IMR-90 (cell line): ENCODE measurements around the gene SLC38A3. TPM values are rescaled to one million over a fixed set of nuclear protein-coding genes. Genes with fewer than 3 reads are reported as not detected.
A peak's percentile ranks its signal among the peaks of the same experiment; 100 is the strongest.

Experiments
- ATAC-seq: fragments of 200-7000 bp; cut with Tn5 transposase; 2 replicates; pipeline ENCODE4 v1.9.1; 2020; ENCODE audit warnings: low read depth, mild to moderate bottlenecking, moderate library complexity
- BruUV-seq: library from RNA; stranded (reverse); fragments of 400-500 nt; replicated peaks from 2 replicates; lab custom pipeline; 2021; lab: Mats Ljungman, UMichigan
- CTCF ChIA-PET: fragments of 300-600 bp; formaldehyde crosslinking; extraction: SDS; loops from one replicate; lab custom pipeline; 2021; ENCODE audit warnings: antibody characterized with exemption; lab: Yijun Ruan, JAX
- POLR2A ChIA-PET: fragments of 300-600 bp; sonication (Branson Sonifier 250); formaldehyde crosslinking; loops from one replicate; lab custom pipeline; 2022; ENCODE audit warnings: antibody characterized with exemption; ENCODE audit not compliant: unreplicated experiment; lab: Charles Lee
- DNase-seq: peaks from one replicate; pipeline ENCODE4 v3.0.0; 2013
- H2AFZ ChIP-seq: replicated peaks from 2 replicates; pipeline ENCODE3; 2013; ENCODE audit warnings: low read length, mild to moderate bottlenecking; ENCODE audit not compliant: poor library complexity
- H2AK5ac ChIP-seq: 2 replicates; pipeline ENCODE4 v1.6.1; 2013; ENCODE audit warnings: low read depth, low read length, inconsistent platforms
- H2AK9ac ChIP-seq: replicated peaks from 2 replicates; pipeline ENCODE3; 2013; ENCODE audit warnings: mild to moderate bottlenecking, low read depth, low read length, moderate library complexity; ENCODE audit not compliant: poor library complexity
- H2BK120ac ChIP-seq: 2 replicates; pipeline ENCODE4 v1.6.1; 2013; ENCODE audit warnings: low read depth, low read length, inconsistent platforms
- H2BK15ac ChIP-seq: 3 replicates; pipeline ENCODE4 v1.6.1; 2013; ENCODE audit warnings: low read depth, low read length, inconsistent platforms
- H2BK20ac ChIP-seq: 2 replicates; pipeline ENCODE4 v1.6.1; 2013; ENCODE audit warnings: low read depth, mild to moderate bottlenecking, inconsistent platforms, low read length, moderate library complexity
- H2BK5ac ChIP-seq: 2 replicates; pipeline ENCODE4 v1.6.1; 2013; ENCODE audit warnings: mild to moderate bottlenecking, low read depth, low read length, inconsistent platforms; ENCODE audit not compliant: poor library complexity, severe bottlenecking
- H3K14ac ChIP-seq: replicated peaks from 2 replicates; pipeline ENCODE4 v1.6.1; 2013; ENCODE audit warnings: low read depth, low read length, inconsistent platforms
- H3K18ac ChIP-seq: 2 replicates; pipeline ENCODE4 v1.6.1; 2013; ENCODE audit warnings: low read depth, low read length, control low read depth
- H3K23ac ChIP-seq: 2 replicates; pipeline ENCODE4 v1.6.1; 2013; ENCODE audit warnings: low read depth, low read length, inconsistent platforms
- H3K27ac ChIP-seq: 2 replicates; pipeline ENCODE4 v1.5.1; 2013; ENCODE audit warnings: mild to moderate bottlenecking, control low read depth, low read length; ENCODE audit not compliant: insufficient read depth
- H3K27me3 ChIP-seq: 2 replicates; pipeline ENCODE4 v1.6.1; 2013; ENCODE audit warnings: low read length; ENCODE audit not compliant: control insufficient read depth, insufficient read depth
- H3K36me3 ChIP-seq: 2 replicates; pipeline ENCODE4 v1.6.1; 2013; ENCODE audit warnings: low read length, mixed read lengths; ENCODE audit not compliant: control insufficient read depth, insufficient read depth
- H3K4ac ChIP-seq: 2 replicates; pipeline ENCODE4 v1.6.1; 2013; ENCODE audit warnings: low read depth, low read length, inconsistent platforms
- H3K4me1 ChIP-seq: 2 replicates; pipeline ENCODE4 v1.6.1; 2013; ENCODE audit warnings: low read length, mixed read lengths; ENCODE audit not compliant: control insufficient read depth, insufficient read depth
- H3K4me2 ChIP-seq: 2 replicates; pipeline ENCODE4 v1.6.1; 2013; ENCODE audit warnings: low read depth, mild to moderate bottlenecking, control low read depth, low read length, moderate library complexity
- H3K4me3 ChIP-seq: 2 replicates; pipeline ENCODE4 v1.5.1; 2013; ENCODE audit warnings: low read depth, mild to moderate bottlenecking, control low read depth, low read length, moderate library complexity; ENCODE audit not compliant: insufficient read depth
- H3K56ac ChIP-seq: 2 replicates; pipeline ENCODE4 v1.6.1; 2013; ENCODE audit warnings: low read length, inconsistent platforms; ENCODE audit not compliant: insufficient read depth; ENCODE audit errors: extremely low read depth
- H3K79me1 ChIP-seq, 2 experiments: 2 replicates each; pipeline ENCODE4 v1.6.1; 2013; ENCODE audit warnings: low read length in 2 of 2, inconsistent platforms in 1 of 2, low read depth in 1 of 2
- H3K9ac ChIP-seq: 2 replicates; pipeline ENCODE4 v1.6.1; 2013; ENCODE audit warnings: low read depth, low read length, control low read depth
- H3K9me1 ChIP-seq: 2 replicates; pipeline ENCODE4 v1.6.1; 2013; ENCODE audit warnings: low read length, inconsistent platforms; ENCODE audit not compliant: insufficient read depth
- H3K9me3 ChIP-seq: 2 replicates; pipeline ENCODE4 v1.6.1; 2013; ENCODE audit warnings: low read length; ENCODE audit not compliant: control insufficient read depth, insufficient read depth
- H4K20me1 ChIP-seq: 2 replicates; pipeline ENCODE4 v1.6.1; 2013; ENCODE audit warnings: low read length, inconsistent platforms; ENCODE audit not compliant: insufficient read depth
- H4K5ac ChIP-seq: 2 replicates; pipeline ENCODE4 v1.6.1; 2013; ENCODE audit warnings: mild to moderate bottlenecking, low read depth, low read length, control low read depth
- H4K8ac ChIP-seq, 2 experiments: 2 replicates each; pipeline ENCODE4 v1.6.1; 2013; ENCODE audit warnings: low read depth in 2 of 2, low read length in 2 of 2, control low read depth in 1 of 2, inconsistent platforms in 1 of 2
- H4K91ac ChIP-seq: 2 replicates; pipeline ENCODE4 v1.6.1; 2013; ENCODE audit warnings: low read depth, low read length, inconsistent platforms; ENCODE audit not compliant: insufficient read depth
- MAFK ChIP-seq: IDR thresholded peaks from 2 replicates; pipeline ENCODE4 v1.6.1; 2012; ENCODE audit warnings: low read depth, low read length, improper control_type of control experiment
- SMC3 ChIP-seq: fragments of 150-350 bp; IDR thresholded peaks from 2 replicates; pipeline ENCODE4 v1.6.1; 2016; ENCODE audit warnings: low read depth, mild to moderate bottlenecking, antibody characterized with exemption, low read length, moderate library complexity
- WGBS, 2 experiments: methylation state at CpG; one replicate each; pipeline versions ENCODE4 v1.1.5 to v1.1.7; 2013; ENCODE audit warnings: missing lambda C conversion rate in 2 of 2; ENCODE audit not compliant: insufficient read length in 1 of 2; ENCODE audit errors: extremely low coverage in 2 of 2; 5-methylcytosine and 5-hydroxymethylcytosine counted together
- dilution Hi-C: fragments of 300-500 bp; cut with HindIII; formaldehyde crosslinking; loops from one replicate; pipeline ENCODE4 v1.14.3; 2018; ENCODE audit warnings: low sequenced_read_pairs; ENCODE audit not compliant: unreplicated experiment
- in situ Hi-C: fragments of 300-500 bp; cut with MboI; formaldehyde crosslinking; loops from 3 replicates; pipeline ENCODE4 v1.14.3; 2019; ENCODE audit warnings: low sequenced_read_pairs, inconsistent platforms, mixed read lengths
- intact Hi-C: fragments of 100-400 bp; cut with micrococcal nuclease; formaldehyde crosslinking; loops from 2 replicates; pipeline ENCODE4 v1.10.0; 2022
- polyA plus RNA-seq, 3 experiments: library from polyadenylated mRNA; depleted of rRNA; stranded (reverse); fragments of >200 nt; gene quantifications; 2 replicates each; pipeline ENCODE4 v1.2.3, GENCODE V29; 2012; ENCODE audit warnings: low replicate concordance in 1 of 3
- total RNA-seq: library from RNA; depleted of rRNA; stranded (reverse); fragments of >200 nt; gene quantifications from 2 replicates; pipeline ENCODE4 v1.2.3, GENCODE V29; 2012

SLC38A3 gene
- total and polyA plus RNA-seq, 2 of the 4 experiments (the other 2 are of a cell fraction): 0.12 to 0.36 TPM

- ATAC-seq: no peak
- peaks cover 9 to 82% of the 10 kb centered on the region in 2 experiments; a peak in 3 of 4 replicates for H3K79me1 ChIP-seq
- peak overlapping the region; percentile 91 for H3K4ac ChIP-seq
- H3K4me3 ChIP-seq: no peak overlapping the region
- H3K56ac ChIP-seq: 0 out of 2 replicates have a peak overlapping the region, but pooled peaks have one; percentile 65
- peak overlapping the region; percentile 98 for H2AK5ac ChIP-seq
- no peaks in the 10 kb centered on the region for H3K27me3 ChIP-seq
- H3K27ac ChIP-seq: peak overlapping the region; percentile 86
- peak overlapping the region; percentile 85; the same call in 1 of the 2 replicates for H4K91ac ChIP-seq
- ChIA-PET CTCF (interaction anchor here (0.7 kb wide), 1 partner anchor 9 kb away, joined by 3 read pairs; no protein-coding TSS in a partner anchor), POLR2A (no interaction called here)
- in situ Hi-C loops: no loop called here
- TF ChIP-seq MAFK: no peak
- TF ChIP-seq SMC3: no peak
- H2BK5ac ChIP-seq: peak overlapping the region; percentile 73
- BruUV-seq: no TSS peak
- H4K5ac ChIP-seq: peak overlapping the region; percentile 22; the same call in 1 of the 2 replicates
- peaks cover 85% of the 10 kb centered on the region for H4K20me1 ChIP-seq
- peak overlapping the region; percentile 86 for H2AFZ ChIP-seq
- H3K9me1 ChIP-seq: peaks cover 14% of the 10 kb centered on the region; the same call in 1 of the 2 replicates
- WGBS, 2 experiments: 72% methylated on average over 10 of the region's 16 CpGs; no CpG with 5 or more reads in 1 of the 2 experiments
- peak overlapping the region; percentile 80 for H3K14ac ChIP-seq
- H2BK20ac ChIP-seq: no peak overlapping the region; the same call in 1 of the 2 replicates
- H4K8ac ChIP-seq: peak overlapping the region; percentile 90 to 98; a peak in 2 of 4 replicates
- no peaks in the 10 kb centered on the region for H3K9me3 ChIP-seq
- H3K23ac ChIP-seq: 0 out of 2 replicates have a peak overlapping the region, but pooled peaks have one; percentile 48
- H2BK15ac ChIP-seq: peak overlapping the region; percentile 14; the same call in 1 of the 3 replicates
- intact Hi-C loops: no loop called here
- H3K9ac ChIP-seq: peak overlapping the region; percentile 61
- H3K36me3 ChIP-seq: peaks cover 21% of the 10 kb centered on the region
- H3K4me1 ChIP-seq: peaks cover 67% of the 10 kb centered on the region
- no peak overlapping the region for H3K18ac ChIP-seq
- peak overlapping the region; percentile 72; the same call in 1 of the 2 replicates for H3K4me2 ChIP-seq
- dilution Hi-C loops: no loop called here
- DNase-seq: no peak
- peak overlapping the region; percentile 17; the same call in 1 of the 2 replicates for H2BK120ac ChIP-seq
- peak overlapping the region; percentile 98 for H2AK9ac ChIP-seq
Measured at GRCh38 chr3:50245251-50245745, 40.2 kb downstream of the SLC38A3 start.
